ENCODE data around the gene LGR6. TPM values are rescaled to one million over a fixed set of nuclear protein-coding genes. Genes with fewer than 3 reads are reported as not detected.
"Not testable (repeated sequence)": the region's sequence is repeated elsewhere in the genome, so short reads cannot be mapped to it uniquely, and the experiment has no call there.

The LGR6 gene
- total RNA-seq, 1 donor from 2014 or later, result 26.0 TPM

- intact Hi-C loops (cut with DNase I), result loop anchor here (10.0 kb wide), 1 partner anchor 245 kb away; no protein-coding TSS in a partner anchor
- peak overlapping the region; percentile 82 to 87 for H3K27ac ChIP-seq
- H3K36me3 ChIP-seq, result no peaks in the 10 kb centered on the region
- TF ChIP-seq, protein P1, sequence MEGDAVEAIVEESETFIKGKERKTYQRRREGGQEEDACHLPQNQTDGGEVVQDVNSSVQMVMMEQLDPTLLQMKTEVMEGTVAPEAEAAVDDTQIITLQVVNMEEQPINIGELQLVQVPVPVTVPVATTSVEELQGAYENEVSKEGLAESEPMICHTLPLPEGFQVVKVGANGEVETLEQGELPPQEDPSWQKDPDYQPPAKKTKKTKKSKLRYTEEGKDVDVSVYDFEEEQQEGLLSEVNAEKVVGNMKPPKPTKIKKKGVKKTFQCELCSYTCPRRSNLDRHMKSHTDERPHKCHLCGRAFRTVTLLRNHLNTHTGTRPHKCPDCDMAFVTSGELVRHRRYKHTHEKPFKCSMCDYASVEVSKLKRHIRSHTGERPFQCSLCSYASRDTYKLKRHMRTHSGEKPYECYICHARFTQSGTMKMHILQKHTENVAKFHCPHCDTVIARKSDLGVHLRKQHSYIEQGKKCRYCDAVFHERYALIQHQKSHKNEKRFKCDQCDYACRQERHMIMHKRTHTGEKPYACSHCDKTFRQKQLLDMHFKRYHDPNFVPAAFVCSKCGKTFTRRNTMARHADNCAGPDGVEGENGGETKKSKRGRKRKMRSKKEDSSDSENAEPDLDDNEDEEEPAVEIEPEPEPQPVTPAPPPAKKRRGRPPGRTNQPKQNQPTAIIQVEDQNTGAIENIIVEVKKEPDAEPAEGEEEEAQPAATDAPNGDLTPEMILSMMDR (IDR thresholded peaks at IDR 0.05), result no peak
- H3K27me3 ChIP-seq, result no peaks in the 10 kb centered on the region
- DNase-seq (ENCODE audit: low spot score in 2 of 2), result peak in 1 of 2 donors; percentile 69
- peaks cover 0 to 4% of the 10 kb centered on the region in 2 donors for H3K4me1 ChIP-seq
- H3K4me3 ChIP-seq, result peak overlapping the region; percentile 90 to 99
- no peaks in the 10 kb centered on the region for H3K9me3 ChIP-seq
Observed at GRCh38 chr1:202349206-202349928, 155.8 kb downstream of the LGR6 start.

DNA sequence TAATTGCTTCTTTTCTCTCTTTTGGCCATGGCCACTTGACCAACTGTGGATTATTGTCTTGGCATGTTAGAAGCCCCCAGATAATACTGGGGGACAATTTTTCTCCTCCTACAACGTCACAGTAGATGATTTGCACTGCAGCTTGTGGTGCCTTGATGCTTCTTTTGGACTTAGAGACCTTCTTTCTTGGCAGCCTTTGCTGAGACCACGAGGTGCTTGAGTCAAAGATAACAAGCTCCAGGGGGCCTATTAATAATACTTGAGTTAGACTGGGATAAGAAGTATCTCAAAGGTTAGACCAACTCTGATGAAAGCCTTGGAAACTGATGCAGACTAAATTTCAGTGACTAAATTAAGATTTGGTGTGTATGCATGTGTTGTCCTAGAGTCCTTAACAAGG, 158.1 kb downstream of the LGR6 start:
- TF ChIP-seq, protein P1 (IDR thresholded peaks at IDR 0.05), result no peak
- Histone ChIP-seq H3K27me3 (no peaks in the 10 kb centered on the region), H3K27ac (no peak overlapping the region), H3K4me1 (peaks cover 0 to 4% of the 10 kb centered on the region in 2 donors), H3K9me3 (no peaks in the 10 kb centered on the region), H3K36me3 (no peaks in the 10 kb centered on the region), H3K4me3 (no peak overlapping the region)
- intact Hi-C loops (cut with DNase I), result no loop called here
- no peak for DNase-seq (ENCODE audit: low spot score in 2 of 2)

- DNase-seq (ENCODE audit: low spot score in 2 of 2); H3K4me1 ChIP-seq; H3K27me3 ChIP-seq; H3K27ac ChIP-seq; H3K9me3 ChIP-seq; H3K4me3 ChIP-seq; intact Hi-C loops (cut with DNase I); H3K36me3 ChIP-seq: not testable (repeated sequence)
Observed at GRCh38 chr1:202352583-202353197, 159.1 kb downstream of the LGR6 start.

DNA sequence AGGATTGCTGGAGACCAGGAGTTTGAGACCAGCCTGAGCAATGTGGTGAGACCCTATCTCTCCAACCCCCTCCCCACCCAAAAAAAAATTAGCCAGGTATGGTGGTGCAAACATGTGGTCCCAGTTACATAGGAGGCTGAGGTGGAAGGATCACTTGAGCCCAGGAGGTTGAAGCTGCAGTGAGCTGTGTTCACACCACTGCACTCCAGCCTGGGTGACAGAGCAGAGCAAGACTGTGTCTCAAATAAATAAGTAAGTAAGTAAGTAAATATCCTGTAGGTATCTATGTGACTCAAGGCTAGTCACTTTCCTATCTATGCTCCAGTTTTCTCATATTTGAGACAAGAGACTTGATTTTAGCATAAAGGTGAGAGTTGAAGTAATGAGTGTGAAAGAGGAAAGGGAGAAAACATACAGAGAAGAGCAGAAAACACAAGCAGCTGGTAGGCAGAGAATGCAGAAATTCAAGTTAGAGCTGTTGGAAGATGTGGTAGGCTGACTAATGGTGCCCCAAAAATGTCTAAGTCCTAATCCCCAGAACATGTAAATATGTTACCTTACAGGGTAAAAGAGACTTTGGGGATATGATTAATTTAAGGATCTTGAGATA, 162.4 kb downstream of the LGR6 start:
- H3K27me3 ChIP-seq, result no peaks in the 10 kb centered on the region
- no peak overlapping the region for H3K4me3 ChIP-seq
- no peak for DNase-seq (ENCODE audit: low spot score in 2 of 2)
- no peaks in the 10 kb centered on the region for H3K4me1 ChIP-seq
- H3K36me3 ChIP-seq, result no peaks in the 10 kb centered on the region
- no peak overlapping the region for H3K27ac ChIP-seq
- H3K9me3 ChIP-seq, result no peaks in the 10 kb centered on the region
- TF ChIP-seq, protein P1 (IDR thresholded peaks at IDR 0.05), result no peak
- intact Hi-C loops (cut with DNase I), result no loop called here

DNA sequence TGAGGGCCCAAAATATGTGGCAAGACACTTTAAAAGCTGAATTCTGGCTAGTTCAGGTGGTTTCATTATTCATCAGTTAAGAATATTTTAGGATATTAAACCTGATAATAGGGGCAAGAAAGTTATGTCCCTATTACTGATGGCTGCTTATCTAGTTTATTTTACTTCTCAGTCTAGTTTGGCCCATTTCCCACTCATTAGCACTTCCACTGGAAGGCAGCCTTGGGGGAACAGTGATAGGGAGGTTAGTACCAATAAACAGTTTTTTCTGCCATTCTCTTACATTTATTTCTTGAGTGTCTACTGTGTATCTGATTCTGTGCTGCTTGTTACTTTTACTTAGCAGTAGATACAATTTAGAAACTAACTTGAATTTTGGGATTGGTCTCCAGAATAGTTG, 163.9 kb downstream of the LGR6 start:
- Histone ChIP-seq H3K4me1 (no peaks in the 10 kb centered on the region), H3K27ac (no peak overlapping the region), H3K9me3 (no peaks in the 10 kb centered on the region), H3K36me3 (no peaks in the 10 kb centered on the region), H3K4me3 (no peak overlapping the region), H3K27me3 (no peaks in the 10 kb centered on the region)
- TF ChIP-seq, protein P1 (IDR thresholded peaks at IDR 0.05), result no peak
- intact Hi-C loops (cut with DNase I), result no loop called here
- no peak for DNase-seq (ENCODE audit: low spot score in 2 of 2)

DNA sequence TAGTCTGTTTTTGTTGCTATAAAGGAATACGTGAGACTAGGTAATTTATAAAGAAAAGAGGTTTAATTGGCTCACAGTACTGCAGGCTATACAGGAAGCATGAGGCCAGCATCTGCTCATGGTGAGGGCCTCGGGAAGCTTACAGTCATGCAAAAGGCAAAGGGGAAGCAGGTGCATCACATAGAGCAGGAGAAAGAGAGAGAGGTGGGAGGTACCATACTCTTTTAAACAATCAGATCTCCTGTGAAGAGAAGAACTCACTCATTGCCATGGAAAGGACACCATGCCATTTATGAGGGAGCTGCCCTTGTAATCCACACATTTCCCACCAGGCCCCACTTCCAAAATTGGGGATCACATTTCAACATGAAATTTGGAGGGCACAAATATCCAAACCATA, 167.6 kb downstream of the LGR6 start:
- DNase-seq (ENCODE audit: low spot score in 2 of 2), result no peak
- TF ChIP-seq, protein P1 (IDR thresholded peaks at IDR 0.05), result no peak
- Histone ChIP-seq H3K27ac (no peak overlapping the region), H3K9me3 (no peaks in the 10 kb centered on the region), H3K4me1 (no peaks in the 10 kb centered on the region), H3K4me3 (no peak overlapping the region), H3K27me3 (no peaks in the 10 kb centered on the region), H3K36me3 (no peaks in the 10 kb centered on the region)
- intact Hi-C loops (cut with DNase I), result no loop called here
